ENCODE results near the gene MAMDC4.
A peak's percentile ranks its signal among the peaks of the same experiment; 100 is the strongest.
"Not testable (repeated sequence)": the region's sequence is repeated elsewhere in the genome, so short reads cannot be mapped to it uniquely, and the experiment has no call there.

MAMDC4 gene

GRCh38 chr9:136839229-136840139 lies 12.7 kb upstream of the MAMDC4 start:
- Histone ChIP-seq H3K4me3 (no peak overlapping the region), H3K4me1 (peaks cover 46% of the 10 kb centered on the region), H4K20me1 (peaks cover 55% of the 10 kb centered on the region), H3K9me3 (peaks cover 2% of the 10 kb centered on the region; the same call in 1 of the 2 replicates), H3K36me3 (peaks cover 61% of the 10 kb centered on the region), H3K27ac (no peak overlapping the region), H3K4me2 (no peak overlapping the region), H3K27me3 (peaks cover 7% of the 10 kb centered on the region), H3K9ac (no peak overlapping the region)
- TF ChIP-seq Cebpa-rat (IDR thresholded peaks at IDR 0.05) = no peak

- H3K9me3 ChIP-seq = peaks cover 7% of the 10 kb centered on the region; the same call in 1 of the 2 replicates
- H3K27ac ChIP-seq = 0 out of 2 replicates have a peak overlapping the region, but pooled peaks have one; percentile 9
- H3K9ac ChIP-seq = 0 out of 2 replicates have a peak overlapping the region, but pooled peaks have one; percentile 29
- H3K4me1 ChIP-seq = peaks cover 46% of the 10 kb centered on the region
- no peak for TF ChIP-seq Cebpa-rat (IDR thresholded peaks at IDR 0.05)
- peaks cover 15% of the 10 kb centered on the region for H3K27me3 ChIP-seq
- H3K4me2 ChIP-seq = peak overlapping the region; percentile 93
- no peak overlapping the region for H3K4me3 ChIP-seq
- peaks cover 55% of the 10 kb centered on the region for H3K36me3 ChIP-seq
- H4K20me1 ChIP-seq = peaks cover 58% of the 10 kb centered on the region
Measured at GRCh38 chr9:136840140-136840876, 11.8 kb upstream of the MAMDC4 start.

GRCh38 chr9:136840877-136841645 lies 11.1 kb upstream of the MAMDC4 start:
- peaks cover 46% of the 10 kb centered on the region for H3K4me1 ChIP-seq
- H3K9me3 ChIP-seq = peaks cover 15% of the 10 kb centered on the region; the same call in 1 of the 2 replicates
- H3K4me2 ChIP-seq = peak overlapping the region; percentile 93
- peaks cover 47% of the 10 kb centered on the region for H3K36me3 ChIP-seq
- H3K4me3 ChIP-seq = no peak overlapping the region
- H3K9ac ChIP-seq = peak overlapping the region; percentile 29; the same call in 1 of the 2 replicates
- peaks cover 56% of the 10 kb centered on the region for H4K20me1 ChIP-seq
- 0 out of 2 replicates have a peak overlapping the region, but pooled peaks have one; percentile 26 for H3K27ac ChIP-seq
- H3K27me3 ChIP-seq = peaks cover 22% of the 10 kb centered on the region
- TF ChIP-seq Cebpa-rat (IDR thresholded peaks at IDR 0.05) = no peak

GRCh38 chr9:136841646-136842379 lies 10.3 kb upstream of the MAMDC4 start:
- peak overlapping the region; percentile 93 for H3K4me2 ChIP-seq
- H3K4me3 ChIP-seq = peak overlapping the region; percentile 63
- H3K9me3 ChIP-seq = peaks cover 18% of the 10 kb centered on the region; the same call in 1 of the 2 replicates
- H3K36me3 ChIP-seq = peaks cover 40% of the 10 kb centered on the region
- H3K9ac ChIP-seq = peak overlapping the region; percentile 34; the same call in 1 of the 2 replicates
- peaks cover 52% of the 10 kb centered on the region for H4K20me1 ChIP-seq
- H3K27ac ChIP-seq = 0 out of 2 replicates have a peak overlapping the region, but pooled peaks have one; percentile 26
- H3K4me1 ChIP-seq = peaks cover 47% of the 10 kb centered on the region
- peaks cover 30% of the 10 kb centered on the region for H3K27me3 ChIP-seq

GRCh38 chr9:136842380-136842948 lies 9.7 kb upstream of the MAMDC4 start, which contains the start of gene AJM1:
TSS of gene AJM1 (plus strand) at chr9:136842478. CDS start at chr9:136844415, 1,937 bp downstream.
- H3K36me3 ChIP-seq = peaks cover 35% of the 10 kb centered on the region
- H3K9me3 ChIP-seq = peaks cover 18% of the 10 kb centered on the region; the same call in 1 of the 2 replicates
- peaks cover 52% of the 10 kb centered on the region for H4K20me1 ChIP-seq
- H3K9ac ChIP-seq = peak within 1 kb of the TSS; percentile 53; the same call in 1 of the 2 replicates
- H3K4me2 ChIP-seq = peak within 1 kb of the TSS; percentile 93
- peaks cover 33% of the 10 kb centered on the region for H3K27me3 ChIP-seq
- H3K27ac ChIP-seq = peak within 1 kb of the TSS; percentile 50; the same call in 1 of the 2 replicates
- peak within 1 kb of the TSS; percentile 63 for H3K4me3 ChIP-seq
- H3K4me1 ChIP-seq = peaks cover 51% of the 10 kb centered on the region

- not testable (repeated sequence) for H3K27ac ChIP-seq
- Histone ChIP-seq H3K4me3 (peak overlapping the region; percentile 44; the same call in 1 of the 2 replicates), H3K27me3 (peaks cover 41% of the 10 kb centered on the region), H4K20me1 (peaks cover 52% of the 10 kb centered on the region), H3K4me1 (peaks cover 59% of the 10 kb centered on the region), H3K9me3 (peaks cover 18% of the 10 kb centered on the region; the same call in 1 of the 2 replicates), H3K4me2 (peak overlapping the region; percentile 86), H3K9ac (0 out of 2 replicates have a peak overlapping the region, but pooled peaks have one; percentile 53), H3K36me3 (peaks cover 27% of the 10 kb centered on the region)
Measured at GRCh38 chr9:136843159-136843800, 8.9 kb upstream of the MAMDC4 start.

- peaks cover 18% of the 10 kb centered on the region; the same call in 1 of the 2 replicates for H3K9me3 ChIP-seq
- H3K4me1 ChIP-seq = peaks cover 60% of the 10 kb centered on the region
- not testable (repeated sequence) for H3K9ac ChIP-seq, H3K27ac ChIP-seq
- H3K4me2 ChIP-seq = peak overlapping the region; percentile 86
- H4K20me1 ChIP-seq = peaks cover 51% of the 10 kb centered on the region
- H3K4me3 ChIP-seq = peak overlapping the region; percentile 44; the same call in 1 of the 2 replicates
- peaks cover 41% of the 10 kb centered on the region for H3K27me3 ChIP-seq
- H3K36me3 ChIP-seq = peaks cover 19% of the 10 kb centered on the region
Measured at GRCh38 chr9:136843801-136844740, 8.1 kb upstream of the MAMDC4 start.

Measured in BLaER1 (cell line).